ENCODE data around the gene DENND6B.

DNA sequence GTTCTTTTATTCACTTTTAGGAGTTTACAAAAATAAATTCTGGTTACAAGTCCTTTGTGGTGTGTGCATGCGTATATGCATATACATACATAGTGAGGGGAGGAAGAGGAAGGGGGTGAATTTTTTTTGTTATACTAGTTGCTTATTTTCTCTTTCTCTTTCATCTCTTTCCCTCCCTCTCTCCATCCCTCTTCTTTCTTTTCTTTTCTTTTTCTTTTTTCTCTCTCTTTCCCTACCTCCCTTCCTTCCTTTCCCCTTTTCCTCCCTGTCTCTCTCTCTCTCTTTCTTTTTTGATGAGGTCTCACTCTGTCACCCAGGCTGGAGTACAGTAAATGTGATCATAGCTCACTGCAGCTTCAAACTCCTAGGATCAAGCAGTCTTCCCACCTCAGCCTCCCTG is 30.4 kb upstream of the DENND6B start:
- TF ChIP-seq FOXM1 (IDR thresholded peaks at IDR 0.05; ENCODE audit: borderline replicate concordance, low read depth) (no peak), REST (IDR thresholded peaks at IDR 0.05; ENCODE audit: low read depth) (no peak), TCF12 (IDR thresholded peaks at IDR 0.05; ENCODE audit: low read depth) (no peak), YY1 (IDR thresholded peaks at IDR 0.05; ENCODE audit: low read depth) (no peak), EP300 (IDR thresholded peaks at IDR 0.05; ENCODE audit: borderline replicate concordance) (no peak), RAD21 (IDR thresholded peaks at IDR 0.05; ENCODE audit: low read depth) (no peak)
- TF ChIP-seq, protein P1, sequence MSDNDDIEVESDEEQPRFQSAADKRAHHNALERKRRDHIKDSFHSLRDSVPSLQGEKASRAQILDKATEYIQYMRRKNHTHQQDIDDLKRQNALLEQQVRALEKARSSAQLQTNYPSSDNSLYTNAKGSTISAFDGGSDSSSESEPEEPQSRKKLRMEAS (IDR thresholded peaks at IDR 0.05) = no peak

Measured in Ishikawa (cell line).